Measurements from ENCODE around the gene TM4SF18. TPM values are rescaled to one million over a fixed set of nuclear protein-coding genes. Genes with fewer than 3 reads are reported as not detected.

The TM4SF18 gene
- total and polyA plus RNA-seq, 2 experiments from 2014 or later = 1.6 to 2.0 TPM

DNA sequence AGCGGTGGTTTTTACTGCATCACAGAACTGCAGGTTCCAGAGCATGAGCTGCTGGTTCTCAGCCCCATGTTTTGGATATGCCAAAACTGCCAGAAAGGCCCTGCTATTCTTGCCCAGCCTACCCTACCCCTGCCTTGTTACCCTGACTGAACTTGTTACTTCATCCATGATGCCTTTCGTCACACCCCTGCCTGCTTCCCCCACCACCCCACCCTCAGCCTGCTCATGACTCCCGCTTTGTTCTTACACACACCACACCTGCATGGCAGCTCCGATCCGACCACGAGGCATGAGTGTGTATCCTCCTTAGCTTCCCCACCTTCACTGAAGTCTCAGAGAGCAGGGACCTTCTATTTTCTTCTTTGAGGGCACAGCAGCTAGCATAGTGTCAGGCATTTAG lies 49.1 kb upstream of the TM4SF18 start:
- no peaks in the 10 kb centered on the region for H4K20me1 ChIP-seq (replicated peaks; ENCODE audit: insufficient read depth)
- H3K27ac ChIP-seq (ENCODE audit: low read depth) = no peak overlapping the region
- Mint-ChIP-seq H3K27me3 (ENCODE audit: insufficient read depth, low read depth, poor library complexity) (peaks cover 3% of the 10 kb centered on the region), H3K27ac (no peak overlapping the region), H3K36me3 (ENCODE audit: low read depth) (peaks cover 22% of the 10 kb centered on the region), H3K4me1 (peaks cover 1% of the 10 kb centered on the region), H3K9me3 (peaks cover 28% of the 10 kb centered on the region), H3K4me3 (no peak overlapping the region)
- no peak overlapping the region for H3K4me3 ChIP-seq
- H3K9me2 ChIP-seq (ENCODE audit: insufficient read depth) = 0 out of 2 replicates have a peak, but pooled peaks cover 2% of the 10 kb centered on the region
- DNase-seq (ENCODE audit: low spot score) = no peak
- no peaks in the 10 kb centered on the region for H3K27me3 ChIP-seq (ENCODE audit: insufficient read depth)
- TF ChIP-seq CREB1 (CRISPR knock-in tag; IDR thresholded peaks at IDR 0.05; ENCODE audit: low read depth) (no peak), NANOG (IDR thresholded peaks at IDR 0.05; ENCODE audit: borderline replicate concordance) (no peak), JUNB (IDR thresholded peaks at IDR 0.05; ENCODE audit: unreplicated experiment) (no peak), EZH2phosphoT487 (IDR thresholded peaks at IDR 0.05; ENCODE audit: unreplicated experiment) (no peak), ZNF331 (CRISPR knock-in tag; IDR thresholded peaks at IDR 0.05; ENCODE audit: low read depth) (no peak), POLR2AphosphoS5 (IDR thresholded peaks at IDR 0.05; ENCODE audit: low read depth) (no peak)
- TF ChIP-seq, protein P1, sequence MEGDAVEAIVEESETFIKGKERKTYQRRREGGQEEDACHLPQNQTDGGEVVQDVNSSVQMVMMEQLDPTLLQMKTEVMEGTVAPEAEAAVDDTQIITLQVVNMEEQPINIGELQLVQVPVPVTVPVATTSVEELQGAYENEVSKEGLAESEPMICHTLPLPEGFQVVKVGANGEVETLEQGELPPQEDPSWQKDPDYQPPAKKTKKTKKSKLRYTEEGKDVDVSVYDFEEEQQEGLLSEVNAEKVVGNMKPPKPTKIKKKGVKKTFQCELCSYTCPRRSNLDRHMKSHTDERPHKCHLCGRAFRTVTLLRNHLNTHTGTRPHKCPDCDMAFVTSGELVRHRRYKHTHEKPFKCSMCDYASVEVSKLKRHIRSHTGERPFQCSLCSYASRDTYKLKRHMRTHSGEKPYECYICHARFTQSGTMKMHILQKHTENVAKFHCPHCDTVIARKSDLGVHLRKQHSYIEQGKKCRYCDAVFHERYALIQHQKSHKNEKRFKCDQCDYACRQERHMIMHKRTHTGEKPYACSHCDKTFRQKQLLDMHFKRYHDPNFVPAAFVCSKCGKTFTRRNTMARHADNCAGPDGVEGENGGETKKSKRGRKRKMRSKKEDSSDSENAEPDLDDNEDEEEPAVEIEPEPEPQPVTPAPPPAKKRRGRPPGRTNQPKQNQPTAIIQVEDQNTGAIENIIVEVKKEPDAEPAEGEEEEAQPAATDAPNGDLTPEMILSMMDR (conservative IDR thresholded peaks at IDR 0.05; ENCODE audit: low read depth in 2 of 2) = no peak
- TF ChIP-seq, protein P2, sequence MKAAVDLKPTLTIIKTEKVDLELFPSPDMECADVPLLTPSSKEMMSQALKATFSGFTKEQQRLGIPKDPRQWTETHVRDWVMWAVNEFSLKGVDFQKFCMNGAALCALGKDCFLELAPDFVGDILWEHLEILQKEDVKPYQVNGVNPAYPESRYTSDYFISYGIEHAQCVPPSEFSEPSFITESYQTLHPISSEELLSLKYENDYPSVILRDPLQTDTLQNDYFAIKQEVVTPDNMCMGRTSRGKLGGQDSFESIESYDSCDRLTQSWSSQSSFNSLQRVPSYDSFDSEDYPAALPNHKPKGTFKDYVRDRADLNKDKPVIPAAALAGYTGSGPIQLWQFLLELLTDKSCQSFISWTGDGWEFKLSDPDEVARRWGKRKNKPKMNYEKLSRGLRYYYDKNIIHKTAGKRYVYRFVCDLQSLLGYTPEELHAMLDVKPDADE (IDR thresholded peaks at IDR 0.05) = no peak
- TF ChIP-seq, protein P3, sequence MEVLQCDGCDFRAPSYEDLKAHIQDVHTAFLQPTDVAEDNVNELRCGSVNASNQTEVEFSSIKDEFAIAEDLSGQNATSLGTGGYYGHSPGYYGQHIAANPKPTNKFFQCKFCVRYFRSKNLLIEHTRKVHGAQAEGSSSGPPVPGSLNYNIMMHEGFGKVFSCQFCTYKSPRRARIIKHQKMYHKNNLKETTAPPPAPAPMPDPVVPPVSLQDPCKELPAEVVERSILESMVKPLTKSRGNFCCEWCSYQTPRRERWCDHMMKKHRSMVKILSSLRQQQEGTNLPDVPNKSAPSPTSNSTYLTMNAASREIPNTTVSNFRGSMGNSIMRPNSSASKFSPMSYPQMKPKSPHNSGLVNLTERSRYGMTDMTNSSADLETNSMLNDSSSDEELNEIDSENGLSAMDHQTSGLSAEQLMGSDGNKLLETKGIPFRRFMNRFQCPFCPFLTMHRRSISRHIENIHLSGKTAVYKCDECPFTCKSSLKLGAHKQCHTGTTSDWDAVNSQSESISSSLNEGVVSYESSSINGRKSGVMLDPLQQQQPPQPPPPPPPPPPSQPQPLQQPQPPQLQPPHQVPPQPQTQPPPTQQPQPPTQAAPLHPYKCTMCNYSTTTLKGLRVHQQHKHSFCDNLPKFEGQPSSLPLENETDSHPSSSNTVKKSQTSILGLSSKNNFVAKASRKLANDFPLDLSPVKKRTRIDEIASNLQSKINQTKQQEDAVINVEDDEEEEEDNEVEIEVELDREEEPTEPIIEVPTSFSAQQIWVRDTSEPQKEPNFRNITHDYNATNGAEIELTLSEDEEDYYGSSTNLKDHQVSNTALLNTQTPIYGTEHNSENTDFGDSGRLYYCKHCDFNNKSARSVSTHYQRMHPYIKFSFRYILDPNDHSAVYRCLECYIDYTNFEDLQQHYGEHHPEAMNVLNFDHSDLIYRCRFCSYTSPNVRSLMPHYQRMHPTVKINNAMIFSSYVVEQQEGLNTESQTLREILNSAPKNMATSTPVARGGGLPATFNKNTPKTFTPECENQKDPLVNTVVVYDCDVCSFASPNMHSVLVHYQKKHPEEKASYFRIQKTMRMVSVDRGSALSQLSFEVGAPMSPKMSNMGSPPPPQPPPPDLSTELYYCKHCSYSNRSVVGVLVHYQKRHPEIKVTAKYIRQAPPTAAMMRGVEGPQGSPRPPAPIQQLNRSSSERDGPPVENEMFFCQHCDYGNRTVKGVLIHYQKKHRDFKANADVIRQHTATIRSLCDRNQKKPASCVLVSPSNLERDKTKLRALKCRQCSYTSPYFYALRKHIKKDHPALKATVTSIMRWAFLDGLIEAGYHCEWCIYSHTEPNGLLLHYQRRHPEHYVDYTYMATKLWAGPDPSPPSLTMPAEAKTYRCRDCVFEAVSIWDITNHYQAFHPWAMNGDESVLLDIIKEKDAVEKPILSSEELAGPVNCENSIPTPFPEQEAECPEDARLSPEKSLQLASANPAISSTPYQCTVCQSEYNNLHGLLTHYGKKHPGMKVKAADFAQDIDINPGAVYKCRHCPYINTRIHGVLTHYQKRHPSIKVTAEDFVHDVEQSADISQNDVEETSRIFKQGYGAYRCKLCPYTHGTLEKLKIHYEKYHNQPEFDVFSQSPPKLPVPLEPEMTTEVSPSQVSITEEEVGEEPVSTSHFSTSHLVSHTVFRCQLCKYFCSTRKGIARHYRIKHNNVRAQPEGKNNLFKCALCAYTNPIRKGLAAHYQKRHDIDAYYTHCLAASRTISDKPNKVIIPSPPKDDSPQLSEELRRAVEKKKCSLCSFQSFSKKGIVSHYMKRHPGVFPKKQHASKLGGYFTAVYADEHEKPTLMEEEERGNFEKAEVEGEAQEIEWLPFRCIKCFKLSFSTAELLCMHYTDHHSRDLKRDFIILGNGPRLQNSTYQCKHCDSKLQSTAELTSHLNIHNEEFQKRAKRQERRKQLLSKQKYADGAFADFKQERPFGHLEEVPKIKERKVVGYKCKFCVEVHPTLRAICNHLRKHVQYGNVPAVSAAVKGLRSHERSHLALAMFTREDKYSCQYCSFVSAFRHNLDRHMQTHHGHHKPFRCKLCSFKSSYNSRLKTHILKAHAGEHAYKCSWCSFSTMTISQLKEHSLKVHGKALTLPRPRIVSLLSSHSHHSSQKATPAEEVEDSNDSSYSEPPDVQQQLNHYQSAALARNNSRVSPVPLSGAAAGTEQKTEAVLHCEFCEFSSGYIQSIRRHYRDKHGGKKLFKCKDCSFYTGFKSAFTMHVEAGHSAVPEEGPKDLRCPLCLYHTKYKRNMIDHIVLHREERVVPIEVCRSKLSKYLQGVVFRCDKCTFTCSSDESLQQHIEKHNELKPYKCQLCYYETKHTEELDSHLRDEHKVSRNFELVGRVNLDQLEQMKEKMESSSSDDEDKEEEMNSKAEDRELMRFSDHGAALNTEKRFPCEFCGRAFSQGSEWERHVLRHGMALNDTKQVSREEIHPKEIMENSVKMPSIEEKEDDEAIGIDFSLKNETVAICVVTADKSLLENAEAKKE (CRISPR knock-in tag; IDR thresholded peaks at IDR 0.05) = no peak
- no peak overlapping the region for H3K4me2 ChIP-seq
- no peaks in the 10 kb centered on the region for H3K4me1 ChIP-seq (ENCODE audit: insufficient read depth)
- no peaks in the 10 kb centered on the region for H3K79me2 ChIP-seq (replicated peaks; ENCODE audit: insufficient read depth)
- ATAC-seq = no peak
- H3K36me3 ChIP-seq (ENCODE audit: insufficient read depth) = no peaks in the 10 kb centered on the region
- no peak overlapping the region for H2AFZ ChIP-seq
- no peaks in the 10 kb centered on the region for H3F3A ChIP-seq (replicated peaks; ENCODE audit: low read depth)
